T-helper 1 cell treated with Interleukin-12 subunit alpha and Interleukin-12 subunit beta and Interleukin-4 antibody, amounts not matched to agents 30 μg/mL and 1 μg/mL, for 36 hours (primary cell): ENCODE results near the gene BOD1L1.

Source experiments
- H3K27ac Mint-ChIP-seq: one replicate; pipeline ENCODE4 v1.8.0; 2021; ENCODE audit warnings: mild to moderate bottlenecking, mixed read lengths
- H3K27me3 Mint-ChIP-seq: one replicate; pipeline ENCODE4 v1.8.0; 2021; ENCODE audit warnings: low read depth, mixed read lengths
- H3K36me3 Mint-ChIP-seq: one replicate; pipeline ENCODE4 v1.8.0; 2021; ENCODE audit warnings: low read depth, mixed read lengths
- H3K4me1 Mint-ChIP-seq: one replicate; pipeline ENCODE4 v1.8.0; 2021; ENCODE audit warnings: low read depth, mixed read lengths
- H3K4me3 Mint-ChIP-seq: one replicate; pipeline ENCODE4 v1.8.0; 2021; ENCODE audit warnings: mild to moderate bottlenecking, moderate library complexity, mixed read lengths
- H3K9me3 Mint-ChIP-seq: one replicate; pipeline ENCODE4 v1.8.0; 2021; ENCODE audit warnings: mixed read lengths

BOD1L1 gene

GRCh38 chr4:13558881-13559280, 68.6 kb downstream of the BOD1L1 start:
- H3K4me3 Mint-ChIP-seq, result no peak overlapping the region

GRCh38 chr4:13555325-13555724, 72.2 kb downstream of the BOD1L1 start:
- Mint-ChIP-seq H3K27me3 (peaks cover 29% of the 10 kb centered on the region), H3K4me3 (no peak overlapping the region), H3K36me3 (no peaks in the 10 kb centered on the region), H3K9me3 (no peaks in the 10 kb centered on the region), H3K27ac (no peak overlapping the region), H3K4me1 (no peaks in the 10 kb centered on the region)

More at GRCh38 chr4:13558881-13559280, 68.6 kb downstream of the BOD1L1 start:
- H3K27me3 Mint-ChIP-seq, result no peaks in the 10 kb centered on the region
- H3K27ac Mint-ChIP-seq, result no peak overlapping the region
- H3K4me1 Mint-ChIP-seq, result no peaks in the 10 kb centered on the region
- no peaks in the 10 kb centered on the region for H3K9me3 Mint-ChIP-seq
- H3K36me3 Mint-ChIP-seq, result no peaks in the 10 kb centered on the region

- Mint-ChIP-seq H3K27ac (no peak overlapping the region), H3K27me3 (peaks cover 47% of the 10 kb centered on the region), H3K4me1 (peaks cover 10% of the 10 kb centered on the region), H3K4me3 (no peak overlapping the region), H3K36me3 (no peaks in the 10 kb centered on the region), H3K9me3 (no peaks in the 10 kb centered on the region)
Measured at GRCh38 chr4:13553081-13553480, 74.4 kb downstream of the BOD1L1 start.

GRCh38 chr4:13548984-13549546, 78.5 kb downstream of the BOD1L1 start:
- peak overlapping the region; percentile 71 for H3K4me3 Mint-ChIP-seq
- H3K9me3 Mint-ChIP-seq, result peaks cover 4% of the 10 kb centered on the region
- H3K36me3 Mint-ChIP-seq, result peaks cover 8% of the 10 kb centered on the region
- peaks cover 74% of the 10 kb centered on the region for H3K27me3 Mint-ChIP-seq
- peaks cover 28% of the 10 kb centered on the region for H3K4me1 Mint-ChIP-seq
- no peak overlapping the region for H3K27ac Mint-ChIP-seq

- peak overlapping the region; percentile 71 for H3K4me3 Mint-ChIP-seq
- peaks cover 29% of the 10 kb centered on the region for H3K4me1 Mint-ChIP-seq
- peaks cover 78% of the 10 kb centered on the region for H3K27me3 Mint-ChIP-seq
- H3K36me3 Mint-ChIP-seq, result peaks cover 8% of the 10 kb centered on the region
- H3K27ac Mint-ChIP-seq, result no peak overlapping the region
- H3K9me3 Mint-ChIP-seq, result peaks cover 4% of the 10 kb centered on the region
Measured at GRCh38 chr4:13548059-13548983, 79.2 kb downstream of the BOD1L1 start.

GRCh38 chr4:13547485-13548041, 80.0 kb downstream of the BOD1L1 start:
- H3K9me3 Mint-ChIP-seq, result peaks cover 4% of the 10 kb centered on the region
- H3K27ac Mint-ChIP-seq, result no peak overlapping the region

GRCh38 chr4:13546941-13547484, 80.5 kb downstream of the BOD1L1 start:
- Mint-ChIP-seq H3K9me3 (peaks cover 4% of the 10 kb centered on the region), H3K4me1 (peaks cover 29% of the 10 kb centered on the region), H3K27ac (peak overlapping the region; percentile 72), H3K27me3 (peaks cover 75% of the 10 kb centered on the region), H3K4me3 (peak overlapping the region; percentile 73), H3K36me3 (peaks cover 8% of the 10 kb centered on the region)

More at GRCh38 chr4:13547485-13548041, 80.0 kb downstream of the BOD1L1 start:
- Mint-ChIP-seq H3K27me3 (peaks cover 79% of the 10 kb centered on the region), H3K4me3 (peak overlapping the region; percentile 46), H3K4me1 (peaks cover 29% of the 10 kb centered on the region), H3K36me3 (peaks cover 8% of the 10 kb centered on the region)

GRCh38 chr4:13546142-13546940, 81.2 kb downstream of the BOD1L1 start:
- Mint-ChIP-seq H3K36me3 (peaks cover 8% of the 10 kb centered on the region), H3K4me3 (peak overlapping the region; percentile 73), H3K27ac (peak overlapping the region; percentile 60), H3K27me3 (peaks cover 75% of the 10 kb centered on the region), H3K9me3 (peaks cover 4% of the 10 kb centered on the region), H3K4me1 (peaks cover 29% of the 10 kb centered on the region)

- Mint-ChIP-seq H3K27ac (peak overlapping the region; percentile 35), H3K36me3 (peaks cover 8% of the 10 kb centered on the region), H3K9me3 (peaks cover 4% of the 10 kb centered on the region)
Measured at GRCh38 chr4:13545394-13545808, 82.1 kb downstream of the BOD1L1 start.

GRCh38 chr4:13544606-13545393, 82.7 kb downstream of the BOD1L1 start:
- Mint-ChIP-seq H3K4me3 (peak overlapping the region; percentile 81), H3K27me3 (peaks cover 78% of the 10 kb centered on the region), H3K36me3 (peaks cover 8% of the 10 kb centered on the region), H3K9me3 (peaks cover 4% of the 10 kb centered on the region), H3K27ac (peak overlapping the region; percentile 35), H3K4me1 (peaks cover 32% of the 10 kb centered on the region)

More at GRCh38 chr4:13545394-13545808, 82.1 kb downstream of the BOD1L1 start:
- Mint-ChIP-seq H3K27me3 (peaks cover 75% of the 10 kb centered on the region), H3K4me3 (peak overlapping the region; percentile 81), H3K4me1 (peaks cover 32% of the 10 kb centered on the region)

GRCh38 chr4:13543839-13544605, 83.5 kb downstream of the BOD1L1 start, which contains the start of gene NKX3-2:
Gene NKX3-2 (minus strand): TSS chr4:13544508. CDS start chr4:13544414, 94 bp downstream.
- Mint-ChIP-seq H3K4me1 (peaks cover 29% of the 10 kb centered on the region), H3K9me3 (peaks cover 4% of the 10 kb centered on the region), H3K27me3 (peaks cover 78% of the 10 kb centered on the region), H3K27ac (peak within 1 kb of the TSS; percentile 52), H3K36me3 (peaks cover 8% of the 10 kb centered on the region), H3K4me3 (peak within 1 kb of the TSS; percentile 81)

- peak overlapping the region; percentile 4 for H3K4me3 Mint-ChIP-seq
- H3K4me1 Mint-ChIP-seq, result peaks cover 25% of the 10 kb centered on the region
- peak overlapping the region; percentile 53 for H3K27ac Mint-ChIP-seq
- peaks cover 79% of the 10 kb centered on the region for H3K27me3 Mint-ChIP-seq
- H3K9me3 Mint-ChIP-seq, result peaks cover 9% of the 10 kb centered on the region
- peaks cover 8% of the 10 kb centered on the region for H3K36me3 Mint-ChIP-seq
Measured at GRCh38 chr4:13543032-13543838, 84.3 kb downstream of the BOD1L1 start.
